Stomach (tissue), 9 donors: ENCODE results near the gene SLC27A3. TPM values are rescaled to one million over a fixed set of nuclear protein-coding genes. Genes with fewer than 3 reads are reported as not detected.

ENCODE experiments used
- DNase-seq, 2 donors: peaks; one replicate each; pipeline versions ENCODE4 v3.0.0 to v3.0.0-alpha.2; 2013 to 2019
- H3K27ac ChIP-seq, 5 donors: fragments of 200-600 bp in 4 of 5; sonication (generic) in 4 of 5; one replicate each; pipeline ENCODE4 v1.5.1; 2013 to 2019; ENCODE audit warnings: mild to moderate bottlenecking in 1 of 5, moderate library complexity in 1 of 5
- H3K27me3 ChIP-seq, 3 donors: fragments of 200-600 bp; sonication (generic); one replicate each; pipeline ENCODE4 v1.5.1; 2017 to 2019; ENCODE audit warnings: mixed run types in 1 of 3
- H3K36me3 ChIP-seq, 4 donors: fragments of 200-600 bp; sonication (generic); 1 replicate in 3 of 4; 2 replicates in 1 of 4; pipeline ENCODE4 v1.5.1; 2016 to 2019
- H3K4me1 ChIP-seq, 4 donors: fragments of 200-600 bp; sonication (generic); one replicate each; pipeline ENCODE4 v1.5.1; 2016 to 2019
- H3K4me3 ChIP-seq, 4 donors: fragments of 200-600 bp; sonication (generic) in 3 of 4; one replicate each; pipeline ENCODE4 v1.5.1; 2016 to 2019; ENCODE audit warnings: mild to moderate bottlenecking in 1 of 4
- H3K9me3 ChIP-seq, 4 donors: fragments of 200-600 bp; sonication (generic); one replicate each; pipeline ENCODE4 v1.5.1; 2016 to 2019
- CTCF ChIP-seq, 7 experiments: fragments of 450-650 bp in 4 of 7; fragments of 200-600 bp in 3 of 7; sonication (generic) in 3 of 7; IDR thresholded peaks; one replicate each; pipeline ENCODE4 v1.5.1; 2016 to 2019; ENCODE audit warnings: antibody characterized with exemption in 7 of 7, control low read depth in 2 of 7, mild to moderate bottlenecking in 1 of 7
- EP300 ChIP-seq: sonication (generic); formaldehyde crosslinking; IDR thresholded peaks from one replicate; pipeline ENCODE4 v1.6.1; 2017; ENCODE audit warnings: antibody characterized with exemption
- POLR2A ChIP-seq, 4 donors: fragments of 450-650 bp; IDR thresholded peaks; one replicate each; pipeline ENCODE4 v1.6.1; 2016; ENCODE audit warnings: antibody characterized with exemption in 4 of 4, control low read depth in 2 of 4, mild to moderate bottlenecking in 1 of 4, moderate library complexity in 1 of 4
- POLR2AphosphoS5 ChIP-seq, 3 donors: sonication (generic); formaldehyde crosslinking; IDR thresholded peaks; one replicate each; pipeline ENCODE4 v1.6.1; 2016; ENCODE audit warnings: antibody characterized with exemption in 3 of 3
- WGBS, 5 donors: extraction: QIAGEN DNeasy Blood & Tissue Kit in 3 of 5; methylation state at CpG; one replicate each; pipeline versions ENCODE4 v1.1.5 to v1.1.7; 2013 to 2018; 5-methylcytosine and 5-hydroxymethylcytosine counted together
- intact Hi-C: fragments of 100-400 bp; cut with DNase I; formaldehyde crosslinking; loops from one replicate; pipeline ENCODE4 v1.15.1; 2023; ENCODE audit warnings: low total_unique reads
- polyA plus RNA-seq, 3 donors: library from polyadenylated mRNA; stranded (reverse); fragments of 200-250 nt; gene quantifications; one replicate each; pipeline ENCODE4 v1.2.3, GENCODE V29; 2013
- total RNA-seq, 5 donors: library from RNA; depleted of rRNA; stranded (reverse); fragments of >200 nt; gene quantifications; one replicate each; pipeline versions ENCODE4 v1.1.0 to v1.2.3, GENCODE V29; 2014 to 2016
- donor health status: healthy with polysubstance abuse.
- donor health status: Bipolar disorder and iron deficiency.
- donor health status: healthy.

Gene SLC27A3
- total and polyA plus RNA-seq, 8 donors, result 14.9 to 89.9 (median 53.2) TPM

- H3K4me1 ChIP-seq, result peaks cover 48 to 87% (median 82%) of the 10 kb centered on the region in 4 donors
- no peaks in the 10 kb centered on the region for H3K27me3 ChIP-seq
- 28 to 56% (median 36%) methylated on average over 7 of the region's 7 CpGs for WGBS, 5 donors
- peak overlapping the region; percentile 1 to 88 (median 5) for H3K4me3 ChIP-seq
- no peaks in the 10 kb centered on the region for H3K9me3 ChIP-seq
- H3K36me3 ChIP-seq, result peaks cover 4 to 30% (median 21%) of the 10 kb centered on the region in 4 donors
- peak in 1 of 2 donors; percentile 78 for DNase-seq
- H3K27ac ChIP-seq, result peak overlapping the region in 4 of 5 donors; percentile 30 to 93 (median 66)
- intact Hi-C loops, result no loop called here
- TF ChIP-seq POLR2A (IDR thresholded peaks at IDR 0.05) (no peak), POLR2AphosphoS5 (IDR thresholded peaks at IDR 0.05) (peak in 1 of 3 donors; percentile 53)
Observed at GRCh38 chr1:153777648-153778047, 2.4 kb downstream of the SLC27A3 start.

DNA sequence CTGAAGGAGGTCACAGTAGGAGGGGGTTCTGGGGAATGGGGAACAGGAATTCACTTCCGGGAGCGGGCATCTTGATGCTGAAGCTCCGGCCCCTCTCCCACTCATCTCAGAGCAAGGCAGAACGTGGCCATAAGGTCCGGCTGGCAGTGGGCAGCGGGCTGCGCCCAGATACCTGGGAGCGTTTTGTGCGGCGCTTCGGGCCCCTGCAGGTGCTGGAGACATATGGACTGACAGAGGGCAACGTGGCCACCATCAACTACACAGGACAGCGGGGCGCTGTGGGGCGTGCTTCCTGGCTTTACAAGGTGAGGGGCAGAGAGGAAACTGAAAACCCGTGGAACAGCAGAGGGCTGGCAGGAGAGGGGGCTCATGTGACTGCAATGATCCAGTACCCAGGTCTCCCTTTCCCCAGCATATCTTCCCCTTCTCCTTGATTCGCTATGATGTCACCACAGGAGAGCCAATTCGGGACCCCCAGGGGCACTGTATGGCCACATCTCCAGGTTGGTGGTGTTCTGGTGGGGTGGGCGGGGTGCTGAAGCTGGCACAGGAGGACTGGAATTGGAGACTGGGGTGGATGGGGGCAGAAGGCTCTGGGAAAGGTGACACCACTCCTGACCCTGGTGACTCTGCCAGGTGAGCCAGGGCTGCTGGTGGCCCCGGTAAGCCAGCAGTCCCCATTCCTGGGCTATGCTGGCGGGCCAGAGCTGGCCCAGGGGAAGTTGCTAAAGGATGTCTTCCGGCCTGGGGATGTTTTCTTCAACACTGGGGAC, 3.0 kb downstream of the SLC27A3 start:
- peaks cover 0 to 24% (median 15%) of the 10 kb centered on the region in 4 donors for H3K36me3 ChIP-seq
- H3K4me1 ChIP-seq, result peaks cover 54 to 87% (median 83%) of the 10 kb centered on the region in 4 donors
- no peaks in the 10 kb centered on the region for H3K9me3 ChIP-seq
- H3K27ac ChIP-seq, result peak overlapping the region in 4 of 5 donors; percentile 30 to 93 (median 66)
- DNase-seq, result no peak
- TF ChIP-seq CTCF (IDR thresholded peaks at IDR 0.05) (no peak), POLR2A (IDR thresholded peaks at IDR 0.05) (no peak), POLR2AphosphoS5 (IDR thresholded peaks at IDR 0.05) (no peak), EP300 (no peak)
- peak overlapping the region in 2 of 4 donors; percentile 2 to 88 for H3K4me3 ChIP-seq
- no peaks in the 10 kb centered on the region for H3K27me3 ChIP-seq
- 89 to 93% (median 91%) methylated on average over 19 to 22 of the region's 22 CpGs for WGBS, 5 donors
- intact Hi-C loops, result no loop called here

DNA sequence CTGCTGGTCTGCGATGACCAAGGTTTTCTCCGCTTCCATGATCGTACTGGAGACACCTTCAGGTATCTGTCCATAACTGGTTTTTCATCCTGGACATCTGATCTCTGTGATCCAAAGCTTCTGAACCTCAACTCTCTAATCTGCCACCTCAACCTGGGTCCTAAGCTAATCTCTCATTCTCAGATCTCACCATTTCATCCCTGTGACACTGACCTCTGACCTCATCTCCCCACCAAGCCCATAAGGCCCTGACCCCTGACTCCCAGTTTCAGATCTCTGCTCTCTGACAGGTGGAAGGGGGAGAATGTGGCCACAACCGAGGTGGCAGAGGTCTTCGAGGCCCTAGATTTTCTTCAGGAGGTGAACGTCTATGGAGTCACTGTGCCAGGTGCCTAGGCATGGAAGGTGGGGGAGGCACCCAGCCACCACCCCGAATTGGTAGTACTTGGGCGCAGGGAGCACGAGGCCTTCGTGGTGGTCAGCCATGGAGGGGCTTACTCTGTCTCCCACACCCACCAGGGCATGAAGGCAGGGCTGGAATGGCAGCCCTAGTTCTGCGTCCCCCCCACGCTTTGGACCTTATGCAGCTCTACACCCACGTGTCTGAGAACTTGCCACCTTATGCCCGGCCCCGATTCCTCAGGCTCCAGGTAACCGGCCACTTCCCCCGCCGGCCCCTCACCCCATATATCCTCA, 3.8 kb downstream of the SLC27A3 start:
- peak overlapping the region in 1 of 5 donors; percentile 93 for H3K27ac ChIP-seq
- H3K9me3 ChIP-seq, result no peaks in the 10 kb centered on the region
- H3K27me3 ChIP-seq, result no peaks in the 10 kb centered on the region
- H3K36me3 ChIP-seq, result peaks cover 0 to 20% (median 11%) of the 10 kb centered on the region in 4 donors
- 89 to 91% (median 91%) methylated on average over 18 of the region's 18 CpGs for WGBS, 5 donors
- no peak for TF ChIP-seq POLR2A (IDR thresholded peaks at IDR 0.05)
- TF ChIP-seq EP300, result no peak
- TF ChIP-seq POLR2AphosphoS5 (IDR thresholded peaks at IDR 0.05), result no peak
- no peak for TF ChIP-seq CTCF (IDR thresholded peaks at IDR 0.05)
- intact Hi-C loops, result no loop called here
- H3K4me1 ChIP-seq, result peaks cover 55 to 83% (median 80%) of the 10 kb centered on the region in 4 donors
- DNase-seq, result no peak
- no peak overlapping the region for H3K4me3 ChIP-seq

DNA sequence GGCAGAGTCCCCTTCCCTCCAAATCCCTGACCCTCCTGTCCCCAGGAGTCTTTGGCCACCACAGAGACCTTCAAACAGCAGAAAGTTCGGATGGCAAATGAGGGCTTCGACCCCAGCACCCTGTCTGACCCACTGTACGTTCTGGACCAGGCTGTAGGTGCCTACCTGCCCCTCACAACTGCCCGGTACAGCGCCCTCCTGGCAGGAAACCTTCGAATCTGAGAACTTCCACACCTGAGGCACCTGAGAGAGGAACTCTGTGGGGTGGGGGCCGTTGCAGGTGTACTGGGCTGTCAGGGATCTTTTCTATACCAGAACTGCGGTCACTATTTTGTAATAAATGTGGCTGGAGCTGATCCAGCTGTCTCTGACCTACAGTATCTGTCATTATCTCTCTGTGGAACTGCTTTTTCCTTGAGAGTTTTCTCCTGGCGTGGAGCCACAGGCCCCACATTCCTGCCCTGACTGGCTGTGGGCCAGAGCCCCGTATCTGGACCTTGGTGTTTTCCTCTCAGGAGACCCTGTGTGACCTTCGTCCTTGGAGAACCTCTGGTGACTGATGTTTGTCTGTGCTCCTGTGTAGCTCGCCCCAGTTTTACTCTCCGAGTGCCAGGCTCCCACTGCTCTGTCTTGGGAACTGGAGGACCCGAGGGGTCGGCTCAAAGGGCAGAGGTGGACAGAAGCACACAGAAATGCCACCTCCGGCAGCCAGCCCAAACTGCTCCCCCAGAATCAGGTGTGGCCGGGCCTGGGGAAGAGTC, 4.8 kb downstream of the SLC27A3 start:
- peak in 1 of 2 donors; percentile 69 for DNase-seq
- intact Hi-C loops, result no loop called here
- H3K27me3 ChIP-seq, result no peaks in the 10 kb centered on the region
- peak overlapping the region in 3 of 5 donors; percentile 19 to 93 (median 22) for H3K27ac ChIP-seq
- H3K36me3 ChIP-seq, result peaks cover 0 to 20% (median 11%) of the 10 kb centered on the region in 4 donors
- H3K9me3 ChIP-seq, result no peaks in the 10 kb centered on the region
- H3K4me1 ChIP-seq, result peaks cover 49 to 76% (median 74%) of the 10 kb centered on the region in 4 donors
- no peak overlapping the region for H3K4me3 ChIP-seq
- 35 to 59% (median 43%) methylated on average over 17 of the region's 17 CpGs for WGBS, 5 donors
- TF ChIP-seq POLR2A (IDR thresholded peaks at IDR 0.05) (no peak), POLR2AphosphoS5 (IDR thresholded peaks at IDR 0.05) (no peak), CTCF (IDR thresholded peaks at IDR 0.05) (no peak), EP300 (no peak)
